Measurements from ENCODE around the gene TMEFF2. TPM values are rescaled to one million over a fixed set of nuclear protein-coding genes. Genes with fewer than 3 reads are reported as not detected.

The TMEFF2 gene
- total RNA-seq, 1 donor from 2014 or later: 6.5 TPM

GRCh38 chr2:191910518-191910917 lies 284.2 kb downstream of the TMEFF2 start:
- no peak for DNase-seq (ENCODE audit: low read depth)

GRCh38 chr2:191908874-191909273 lies 285.9 kb downstream of the TMEFF2 start:
- no peak for DNase-seq (ENCODE audit: low read depth)

GRCh38 chr2:191907545-191907944 lies 287.2 kb downstream of the TMEFF2 start:
- no peak for DNase-seq (ENCODE audit: low read depth)

- no peak for DNase-seq (ENCODE audit: low read depth)
Observed at GRCh38 chr2:191907091-191907490, 287.6 kb downstream of the TMEFF2 start.

- no peak for DNase-seq (ENCODE audit: low read depth)
Observed at GRCh38 chr2:191905336-191905735, 289.4 kb downstream of the TMEFF2 start.

- DNase-seq (ENCODE audit: low read depth): no peak
Observed at GRCh38 chr2:191901031-191901430, 293.7 kb downstream of the TMEFF2 start.

GRCh38 chr2:191899410-191899809 lies 295.3 kb downstream of the TMEFF2 start:
- DNase-seq (ENCODE audit: low read depth): peak; percentile 80

All from myocyte (in vitro differentiated cells).